ENCODE results near the gene ROBO4.

The ROBO4 gene

DNA sequence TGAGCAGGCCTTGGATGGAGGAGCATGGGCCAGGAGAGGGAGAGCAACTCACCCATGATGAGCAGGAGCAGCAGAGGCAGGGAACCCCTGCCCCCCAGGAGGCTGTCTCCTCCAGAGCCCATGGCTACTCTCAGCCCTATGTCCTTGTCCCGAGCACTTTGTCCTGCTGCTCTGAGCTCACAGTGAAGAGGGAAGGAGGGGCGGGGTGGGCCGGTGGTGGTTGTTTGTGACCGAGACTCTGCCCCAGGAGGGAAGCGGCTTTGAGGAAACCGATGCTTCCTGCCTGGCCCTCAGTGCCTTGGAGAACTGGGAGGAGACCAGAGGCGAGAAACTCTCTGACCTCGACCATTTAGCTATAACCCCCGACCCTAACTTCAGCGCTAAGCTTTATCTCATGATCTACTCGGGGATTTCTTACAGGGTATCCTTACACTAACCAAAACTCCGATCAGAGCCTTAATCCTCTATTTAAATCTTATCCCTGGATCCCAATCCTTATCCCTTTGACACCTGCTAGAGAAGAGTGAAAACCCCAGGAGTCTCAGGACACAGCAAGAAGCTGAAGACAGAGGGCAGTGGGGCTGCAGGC, at the start of gene ROBO4:
Gene ROBO4, minus strand, starts transcription at position 192 of the 589 bp plus-strand sequence. Its CDS starts 70 bp downstream, at position 122.
- no peak for DNase-seq

DNA sequence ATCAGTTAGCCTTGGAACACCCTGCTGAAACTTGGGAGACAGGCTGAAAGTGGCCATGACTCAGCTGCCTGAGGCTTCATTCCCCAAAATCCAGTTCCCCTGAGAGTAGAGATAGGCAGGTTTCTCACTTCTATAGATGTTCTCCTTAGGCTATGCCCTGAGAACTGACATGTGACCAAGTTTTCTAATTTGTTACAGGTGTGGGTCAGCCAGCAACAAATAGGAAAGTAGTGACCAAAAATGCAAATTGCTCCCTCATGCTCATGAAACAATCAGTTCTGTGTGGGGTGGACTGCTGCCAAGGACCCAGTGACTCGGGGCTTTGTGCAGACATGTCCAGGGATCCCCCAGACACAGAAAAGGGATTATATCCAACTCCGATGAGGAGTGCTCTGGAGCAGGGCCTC, 49.1 kb upstream of the ROBO4 start:
- no peak for DNase-seq

DNA sequence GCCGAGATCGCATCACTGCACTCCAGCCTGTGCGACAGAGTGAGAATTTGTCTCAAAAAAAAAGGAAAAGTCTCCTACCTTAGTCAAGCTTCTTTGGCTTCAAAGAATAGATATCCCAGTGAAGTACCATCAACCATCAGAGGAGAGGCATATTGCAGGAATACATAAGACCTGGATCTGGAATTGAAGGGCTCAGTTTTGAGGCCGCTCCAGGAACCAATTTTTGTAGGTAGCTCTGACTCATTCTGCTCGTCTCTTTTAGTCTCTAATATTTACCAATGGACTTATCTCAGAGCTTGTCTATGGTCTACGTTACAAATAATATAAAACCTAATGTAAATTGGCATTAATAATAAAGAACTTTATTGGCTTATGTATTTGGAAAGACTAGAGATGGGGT, 48.2 kb upstream of the ROBO4 start:
- no peak for DNase-seq

DNA sequence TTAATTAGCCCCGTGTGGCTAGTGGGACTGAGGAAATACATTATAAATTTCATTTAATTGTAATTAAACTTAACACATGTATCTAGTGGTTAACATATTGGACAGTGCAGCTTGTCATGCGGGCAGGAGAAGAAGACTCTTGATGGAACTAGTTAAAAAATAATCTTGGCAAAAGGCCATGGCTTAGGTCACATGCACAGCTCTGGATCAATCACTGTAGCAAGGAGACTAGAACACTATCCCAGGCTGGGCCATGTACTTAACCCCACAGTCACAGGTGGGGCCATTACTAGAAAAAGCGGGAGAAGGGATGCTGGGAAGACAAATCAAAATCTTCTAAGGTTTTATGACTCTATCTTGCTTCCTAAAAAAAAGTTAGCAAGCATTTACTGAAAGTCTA, 46.9 kb upstream of the ROBO4 start:
- DNase-seq = no peak

DNA sequence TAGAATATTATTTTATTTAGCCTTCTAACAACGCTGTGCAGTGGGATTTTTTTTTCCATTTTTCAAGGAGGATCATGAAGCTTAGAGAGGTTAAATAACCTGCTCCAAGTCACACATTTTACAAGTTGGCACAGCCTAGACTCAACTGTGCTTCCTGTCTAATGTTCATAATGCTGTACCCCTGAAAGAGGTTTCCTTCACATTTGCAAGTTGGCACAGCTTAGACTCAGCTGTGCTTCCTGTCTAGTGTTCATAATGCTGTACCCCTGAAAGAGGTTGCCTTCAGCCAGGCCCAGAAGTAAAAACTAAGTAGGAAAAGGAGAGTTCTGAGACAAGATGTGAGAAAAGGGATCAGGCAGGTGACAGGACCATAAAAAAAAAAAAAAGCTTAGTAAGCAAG, 46.1 kb upstream of the ROBO4 start:
- no peak for DNase-seq

DNA sequence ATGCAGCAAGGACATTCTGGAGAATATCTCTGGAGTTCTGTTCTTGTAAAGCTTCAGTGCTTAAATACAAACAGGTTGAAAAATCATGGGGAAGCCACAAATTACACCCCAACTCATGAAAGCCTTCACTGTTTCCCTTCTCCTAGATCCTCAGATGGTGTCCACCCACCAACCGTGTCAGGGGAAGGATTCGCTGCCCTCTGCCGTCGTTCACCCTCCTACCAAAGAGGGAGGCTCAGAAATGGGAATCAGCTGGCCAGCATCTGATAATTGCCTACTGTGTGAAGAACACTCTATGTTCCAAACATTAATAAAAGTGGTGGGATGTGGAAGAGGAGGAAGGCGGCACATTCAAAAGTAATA, 45.6 kb upstream of the ROBO4 start:
- no peak for DNase-seq

DNA sequence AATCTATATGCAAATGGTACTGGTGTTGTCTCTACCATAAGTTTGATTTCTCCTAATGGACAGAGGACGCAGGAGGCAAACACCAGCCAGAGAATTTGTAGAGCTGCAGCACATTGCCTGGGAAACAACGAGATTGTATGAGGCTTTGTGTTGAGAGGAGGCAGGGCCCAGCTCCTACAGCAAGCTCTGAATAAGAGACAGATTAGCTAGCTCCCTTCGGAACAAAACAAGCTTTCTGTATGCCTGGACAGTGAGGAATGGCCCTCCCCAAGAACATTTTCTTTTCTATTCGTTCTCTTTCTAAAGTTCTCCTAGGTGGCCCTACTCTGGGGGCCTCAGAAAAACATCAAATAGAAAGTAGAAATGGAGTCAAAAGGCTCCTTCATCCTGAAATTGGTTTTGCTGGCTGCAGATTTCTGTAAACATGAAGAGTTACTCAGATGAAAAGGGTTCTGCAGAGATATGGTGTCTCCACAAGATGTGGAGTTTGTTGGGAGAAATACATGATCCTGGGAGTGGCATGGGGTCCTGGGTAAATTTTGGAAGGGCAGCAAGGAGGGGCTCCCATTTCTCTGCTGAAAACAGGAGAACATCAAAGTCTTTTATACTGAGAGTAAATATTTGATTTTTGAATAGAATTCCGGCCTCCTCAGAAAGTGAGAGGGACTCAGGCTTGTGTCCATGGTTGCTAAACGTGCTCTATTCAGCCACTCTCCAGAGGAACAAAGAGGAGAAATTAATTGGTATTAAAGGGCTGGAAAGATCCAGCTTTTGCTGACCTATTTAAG, 45.0 kb upstream of the ROBO4 start:
- no peak for DNase-seq

DNA sequence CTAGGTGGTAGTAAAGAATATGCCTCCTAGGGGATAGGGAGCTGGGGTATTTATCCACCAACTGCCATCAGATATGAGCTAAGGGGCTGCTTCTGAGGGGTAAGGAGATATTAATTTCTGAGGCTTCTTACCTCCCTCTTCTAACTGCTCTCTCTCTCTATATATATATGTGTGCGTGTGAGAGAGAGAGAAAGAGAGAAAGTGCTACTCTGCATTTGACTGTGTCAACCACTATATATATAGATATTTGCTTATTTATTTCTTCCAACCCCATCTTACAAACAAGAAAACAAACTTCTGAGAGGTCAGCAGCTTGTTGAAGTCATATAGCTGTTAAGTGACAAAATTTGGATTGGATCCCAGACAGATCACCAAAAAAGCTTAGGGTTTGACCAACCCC, 44.0 kb upstream of the ROBO4 start:
- DNase-seq = no peak

DNA sequence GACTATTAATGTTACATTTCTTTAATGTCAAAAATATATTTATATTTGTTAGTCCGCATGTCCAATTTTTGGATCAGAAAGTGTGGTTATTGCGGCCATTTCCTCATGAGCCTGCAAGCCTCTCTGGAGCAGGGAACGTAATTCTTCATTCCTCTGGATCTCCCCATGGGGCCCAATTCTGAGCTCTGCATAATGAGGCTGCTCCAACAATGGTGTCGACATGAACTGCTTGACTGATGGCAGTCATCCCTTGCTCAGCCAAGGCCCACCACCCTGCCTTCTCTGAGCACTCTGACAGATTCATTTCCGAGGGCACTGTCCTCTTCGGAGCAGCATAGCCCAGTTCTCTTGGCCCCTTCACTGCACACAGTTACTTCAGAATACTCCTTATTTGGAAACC, 41.3 kb upstream of the ROBO4 start:
- DNase-seq = no peak

DNA sequence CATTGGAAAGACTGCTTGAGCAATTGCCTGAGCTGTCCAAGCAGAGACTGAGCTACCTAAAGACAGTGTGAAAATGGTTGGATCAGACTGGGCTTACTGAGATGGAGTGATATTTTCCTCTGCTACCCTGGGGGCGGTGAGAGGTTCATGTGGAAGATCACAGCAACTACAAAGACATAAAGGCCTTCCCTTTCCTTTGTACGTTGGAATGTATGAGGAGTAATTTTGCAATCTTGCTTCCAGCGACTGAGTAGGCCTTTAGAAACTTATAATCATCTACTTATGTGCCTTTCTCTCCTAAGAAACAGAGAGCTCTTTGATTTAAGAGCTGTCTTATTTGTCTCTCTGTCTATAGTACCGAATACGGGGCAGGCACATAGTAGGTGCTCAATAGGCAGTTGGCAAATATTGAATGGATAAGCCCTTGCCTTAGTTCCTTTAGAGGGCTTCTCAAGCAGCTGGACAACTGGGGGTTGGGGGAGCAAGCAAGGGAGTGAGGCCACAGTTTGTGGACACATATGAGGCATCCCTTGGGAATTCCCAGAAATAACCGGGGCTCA, 40.6 kb upstream of the ROBO4 start:
- no peak for DNase-seq

DNA sequence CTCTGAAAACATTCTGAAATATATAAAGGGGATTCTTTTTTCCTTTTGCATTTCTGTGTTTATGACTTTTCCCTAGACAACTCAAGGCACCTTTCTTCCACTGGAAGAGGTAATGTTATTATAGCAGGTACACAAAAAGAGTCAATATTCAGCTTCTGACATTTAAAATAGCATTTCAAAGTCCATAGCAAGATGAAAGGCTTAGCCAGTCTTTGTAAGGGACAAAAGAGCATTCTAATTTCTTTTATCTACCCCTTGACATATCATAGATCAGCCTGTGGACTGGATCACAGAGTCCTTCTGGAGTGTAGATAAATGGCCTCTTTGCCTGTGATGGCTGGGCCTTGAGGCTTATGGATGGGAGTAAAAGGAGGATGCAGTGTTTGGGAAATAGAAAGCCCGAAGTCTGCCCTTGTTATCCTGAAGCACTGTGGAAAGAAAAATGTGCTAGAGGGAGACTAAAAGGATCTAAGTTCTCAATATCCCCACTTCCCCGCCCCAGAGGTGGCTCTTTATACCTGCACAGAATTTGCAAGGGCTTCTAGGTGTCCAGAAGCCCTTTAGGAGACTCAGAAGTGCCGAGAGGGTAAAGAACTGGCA, 39.8 kb upstream of the ROBO4 start:
- no peak for DNase-seq

DNA sequence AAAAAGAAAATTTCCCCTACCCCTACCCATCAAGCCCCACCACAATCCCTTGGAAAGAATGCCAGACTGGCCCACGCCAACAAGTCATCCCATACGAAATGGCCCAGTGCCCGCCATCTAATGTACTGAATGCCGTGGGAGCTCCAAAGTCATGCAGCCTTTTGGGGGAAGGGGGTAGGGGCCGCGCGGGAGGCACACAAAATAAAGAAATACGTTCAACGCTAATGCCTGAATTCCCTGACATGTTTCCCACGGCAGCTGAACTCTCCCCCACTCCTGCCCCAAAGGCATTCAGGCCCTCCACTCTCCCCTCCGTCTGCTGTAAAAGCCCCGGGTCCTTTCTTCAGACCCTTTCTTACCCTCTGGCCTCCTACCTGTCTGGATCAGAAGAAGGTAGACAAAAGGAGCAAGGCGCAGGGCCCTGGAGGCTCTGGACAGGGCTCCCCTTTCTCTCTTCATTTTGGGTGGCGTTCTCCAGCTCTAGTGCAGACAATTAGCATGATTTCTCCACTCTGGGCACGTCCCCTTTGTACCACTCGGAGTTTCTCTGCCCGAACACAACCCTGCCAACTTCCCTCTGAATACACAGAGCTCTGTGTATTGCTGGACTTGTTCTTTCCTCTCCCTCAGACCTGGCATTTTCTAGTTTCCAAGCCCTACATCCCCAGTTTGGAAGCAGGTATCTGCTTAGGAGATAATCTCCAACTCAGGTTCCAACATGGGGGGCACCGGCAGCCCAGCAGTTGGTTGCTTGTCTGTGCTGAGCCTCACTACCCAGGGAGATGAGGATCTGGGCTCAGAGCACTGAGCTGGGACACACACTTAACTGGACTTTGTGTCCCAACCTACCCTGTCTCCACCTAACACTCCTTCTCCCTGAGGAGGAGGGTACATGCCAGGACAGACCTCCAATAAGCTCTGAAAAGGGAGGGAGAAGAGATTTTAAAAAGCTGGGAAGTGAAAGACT, 38.2 kb upstream of the ROBO4 start, which contains the start of gene HEPACAM:
Gene HEPACAM, minus strand, starts transcription at position 500 of the 967 bp plus-strand sequence. Its CDS starts 41 bp downstream, at position 459.
- DNase-seq = no peak

DNA sequence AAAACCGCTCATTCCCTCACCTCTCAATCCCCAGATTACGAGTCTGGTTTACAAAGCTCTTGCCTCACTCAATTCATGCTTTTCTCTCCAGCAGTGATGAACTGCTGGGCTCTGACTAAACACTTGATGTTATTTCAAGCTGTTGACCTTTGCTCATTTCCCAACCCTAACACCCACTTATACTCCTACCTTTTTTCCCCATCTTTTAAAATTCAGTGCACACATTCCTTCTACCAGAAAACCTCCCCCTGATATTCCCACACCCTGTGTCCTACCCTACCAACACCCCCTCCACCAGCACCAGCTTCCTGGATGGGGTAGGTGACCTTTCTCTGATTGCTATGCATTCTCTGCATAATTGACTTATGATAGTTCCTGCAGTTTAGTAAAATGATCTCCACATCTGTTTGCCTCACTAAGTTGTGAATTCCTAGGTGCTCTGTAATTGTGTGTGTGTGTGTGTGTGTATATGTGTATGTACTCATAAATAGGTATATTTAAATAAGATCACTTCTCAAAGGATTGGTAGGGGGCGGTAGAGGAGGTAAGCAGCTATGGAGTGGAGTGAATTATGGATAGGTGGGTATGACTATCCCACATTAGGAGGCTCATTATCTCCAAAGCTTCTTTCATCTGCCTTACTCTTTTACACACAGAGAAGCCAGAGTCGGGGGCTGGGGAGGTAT, 37.3 kb upstream of the ROBO4 start:
- DNase-seq = no peak

DNA sequence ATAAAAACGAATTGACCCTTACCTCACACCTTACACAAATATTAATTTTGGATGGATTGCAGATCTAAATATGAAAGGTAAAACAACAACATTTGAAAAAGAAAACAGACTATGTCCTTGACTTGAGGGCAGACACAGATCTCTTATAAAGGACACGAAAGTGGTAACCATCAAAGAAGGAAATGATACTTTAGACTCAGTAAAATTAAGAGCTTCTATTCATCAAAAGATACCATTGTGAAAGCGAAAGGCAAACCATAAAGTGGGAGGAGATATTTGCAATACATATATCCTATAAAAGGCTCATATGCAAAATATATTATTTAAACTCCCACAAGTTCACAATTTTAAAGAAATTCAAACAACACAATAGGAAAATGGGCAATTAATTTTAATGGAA, 33.1 kb upstream of the ROBO4 start:
- DNase-seq = no peak

DNA sequence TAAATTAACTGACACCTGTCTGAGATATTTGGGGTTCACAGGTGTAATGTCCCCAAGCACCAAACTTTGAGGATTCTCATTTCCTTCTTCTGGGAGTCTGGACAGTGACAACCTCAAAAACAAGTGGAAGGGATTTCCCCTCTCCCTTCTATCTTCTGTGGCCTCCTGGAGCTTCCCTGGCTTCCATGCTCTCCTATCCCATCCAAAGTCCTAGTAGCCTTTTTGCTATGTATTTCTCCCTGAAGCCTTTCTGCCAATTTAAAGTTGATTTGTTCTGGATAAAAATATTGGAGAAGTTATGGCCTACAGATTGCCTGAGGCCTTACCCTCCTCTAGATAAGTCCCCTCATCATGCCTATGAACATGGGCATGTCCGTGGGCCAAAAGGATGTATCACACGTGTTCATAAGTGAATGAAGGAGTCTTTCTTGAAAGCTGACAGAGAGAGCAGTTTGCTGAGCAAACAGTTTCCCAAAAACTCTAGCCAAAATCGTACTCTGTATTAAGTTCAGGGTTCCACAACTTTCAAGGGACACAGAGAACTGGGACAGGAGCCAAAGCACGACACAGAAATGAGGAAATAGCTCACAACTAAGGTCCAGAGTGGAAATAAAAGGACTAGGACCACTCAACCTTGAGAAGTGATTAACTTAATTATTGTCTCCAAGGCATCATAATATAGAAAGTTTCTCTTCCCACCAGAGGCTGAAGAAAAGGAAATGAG, 31.4 kb upstream of the ROBO4 start:
- no peak for DNase-seq

DNA sequence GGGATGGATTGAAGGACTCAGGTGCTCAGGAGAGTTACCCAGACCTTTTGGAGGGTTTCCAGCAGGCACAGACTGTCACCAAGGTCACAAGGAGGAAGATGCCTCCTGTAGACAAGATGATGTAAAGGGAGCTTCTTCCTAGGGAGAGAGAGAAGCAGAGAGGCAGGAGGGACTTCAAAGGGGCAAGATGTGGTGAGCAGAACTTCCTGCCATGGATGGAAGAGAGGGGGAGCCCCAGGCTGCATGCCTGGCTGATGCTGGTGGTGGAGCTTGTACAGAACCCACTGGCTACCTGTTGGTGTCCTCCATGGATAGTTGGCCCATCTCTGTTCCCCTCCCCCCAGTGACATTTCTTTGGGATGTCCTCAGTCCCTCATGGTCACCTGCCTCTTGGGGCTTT, 25.6 kb upstream of the ROBO4 start:
- DNase-seq = no peak

DNA sequence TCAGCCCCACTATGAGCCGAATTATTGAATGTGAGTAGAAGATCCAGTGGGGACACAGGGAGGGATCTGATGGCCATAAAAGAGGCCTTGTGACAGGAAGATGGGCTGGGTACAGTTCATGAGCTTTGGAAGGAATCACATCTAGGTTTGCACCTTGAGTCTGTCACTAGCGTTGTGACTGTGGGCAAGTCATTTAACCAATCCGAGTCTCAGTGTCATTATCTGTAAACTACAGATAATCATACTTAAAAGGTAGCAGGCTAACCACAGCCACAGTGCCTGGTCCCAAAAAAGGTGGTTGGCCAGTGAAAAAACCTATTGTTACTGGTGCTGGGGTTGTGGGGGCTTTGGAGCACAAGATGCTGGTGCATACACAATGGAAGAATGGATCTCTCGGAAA, 25.2 kb upstream of the ROBO4 start:
- DNase-seq = no peak

DNA sequence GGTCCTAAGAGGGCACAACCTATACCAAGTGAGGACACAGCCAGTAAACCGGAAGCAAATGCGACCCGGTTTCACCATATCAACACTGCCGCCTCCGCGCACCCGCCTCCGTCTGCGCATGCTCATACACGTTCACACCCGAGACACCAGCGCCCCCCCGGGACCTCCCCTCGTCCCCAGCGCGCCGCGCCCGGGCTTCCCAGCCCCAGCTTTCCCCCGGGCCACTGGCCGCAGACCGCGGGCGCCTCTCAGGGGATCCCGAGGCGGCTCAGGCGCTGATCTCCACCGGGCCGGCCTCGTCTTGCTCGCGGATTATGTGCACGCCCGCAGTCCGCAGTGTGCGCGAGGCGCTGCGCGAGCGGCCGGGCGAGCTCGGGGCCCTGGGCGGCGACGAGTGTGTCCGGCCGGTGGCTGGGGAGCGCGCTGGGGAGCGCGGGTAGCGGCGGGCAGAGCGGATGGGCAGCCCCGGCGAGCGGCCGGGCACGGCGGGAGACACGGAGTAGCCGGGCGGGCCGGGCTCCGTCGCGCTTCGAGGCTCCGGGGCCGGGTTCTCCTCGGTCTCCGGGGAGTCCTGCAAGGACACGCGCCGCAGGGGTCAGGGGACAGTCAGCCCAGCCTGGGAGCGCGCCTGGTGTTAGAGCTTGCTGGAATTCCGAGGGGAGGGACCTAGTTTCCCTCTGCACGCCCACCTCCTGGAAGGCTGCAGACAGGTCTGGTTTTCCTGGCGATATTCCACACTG, 23.4 kb upstream of the ROBO4 start:
- peak; percentile 76 for DNase-seq

DNA sequence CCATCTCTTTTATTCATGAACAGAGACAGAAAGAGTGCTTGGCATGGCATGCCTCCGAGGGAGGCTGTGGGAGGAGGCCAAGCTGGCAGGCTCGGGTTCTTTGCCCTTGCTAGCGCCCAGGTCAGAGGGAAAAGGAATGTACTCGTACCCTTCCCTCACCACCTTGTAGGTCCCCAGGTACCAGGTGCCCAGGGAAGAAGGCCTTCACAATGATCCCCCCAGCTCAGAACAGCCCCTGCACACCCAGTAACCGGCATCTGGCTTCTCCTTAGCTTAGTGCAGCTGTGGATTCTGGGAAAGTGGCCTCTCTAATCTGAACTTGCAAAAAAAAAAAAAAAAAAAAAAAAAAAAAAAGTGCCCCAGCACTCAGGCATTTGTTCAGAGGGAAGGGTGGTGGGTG, 22.7 kb upstream of the ROBO4 start:
- DNase-seq = no peak

DNA sequence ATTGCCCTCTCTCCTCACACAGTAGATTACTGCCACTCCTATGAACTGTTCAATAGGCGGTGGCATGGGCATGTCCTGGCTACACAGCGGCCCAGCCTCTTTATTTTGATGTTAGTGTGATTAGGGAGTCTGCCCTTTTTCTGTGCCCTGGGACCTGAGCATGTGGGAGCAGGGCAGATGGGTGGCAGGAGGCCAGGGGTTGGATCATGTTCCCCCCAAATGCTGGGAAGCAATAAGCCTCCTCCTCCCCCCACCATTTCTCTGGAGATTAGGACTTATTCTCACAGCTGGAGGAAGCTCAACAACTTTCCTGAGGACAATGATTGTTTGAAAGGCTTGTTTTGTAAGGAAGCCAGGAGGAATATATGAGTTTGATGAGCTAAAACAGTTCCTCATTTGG, 22.2 kb upstream of the ROBO4 start:
- DNase-seq = no peak

DNA sequence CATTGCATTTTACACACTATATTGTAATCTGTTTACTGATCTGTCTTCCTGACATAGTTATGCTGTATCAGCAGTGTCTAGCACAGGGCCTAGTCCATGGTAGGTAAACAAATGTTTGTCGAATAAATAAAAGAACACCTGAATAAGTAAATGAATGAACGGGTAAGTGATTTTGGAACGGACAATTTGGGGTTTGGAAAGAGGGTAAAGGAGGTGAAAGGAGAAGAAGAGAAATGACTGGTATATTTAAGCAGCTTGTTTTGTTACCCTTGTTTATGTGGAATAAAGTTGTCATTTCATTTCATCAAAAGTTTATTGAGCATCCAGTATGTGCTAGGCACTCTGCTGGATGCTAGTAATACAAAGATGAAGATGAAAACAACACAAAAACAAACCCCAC, 21.3 kb upstream of the ROBO4 start, which contains the start of gene HEPN1:
Gene HEPN1, plus strand, starts transcription at position 301 of the 400 bp plus-strand sequence.
- DNase-seq = no peak
